Endothelial cell of umbilical vein (primary cell): ENCODE measurements around the gene SQSTM1. TPM values are rescaled to one million over a fixed set of nuclear protein-coding genes. Genes with fewer than 3 reads are reported as not detected.

Experiments
- BruUV-seq: library from RNA; stranded (reverse); fragments of 400-500 nt; replicated peaks from 2 replicates; lab custom pipeline; 2021; lab: Mats Ljungman, UMichigan
- CTCF ChIA-PET: fragments of 300-600, 350-600 bp; sonication (Branson Sonifier 250); formaldehyde crosslinking; loops from one replicate; lab custom pipeline; 2021; ENCODE audit warnings: antibody characterized with exemption, inconsistent platforms; lab: Charles Lee
- POLR2A ChIA-PET: fragments of 300-600, 350-600 bp; sonication (Branson Sonifier 250); formaldehyde crosslinking; loops from one replicate; lab custom pipeline; 2021; ENCODE audit warnings: antibody characterized with exemption, inconsistent platforms; lab: Charles Lee
- DNase-seq: peaks from one replicate; pipeline ENCODE4 v3.0.0-alpha.2; 2011; ENCODE audit warnings: low read depth, low spot score
- FAIRE-seq: peaks from 2 replicates; lab custom pipeline; 2011; peaks lifted over from hg19 to GRCh38; lab: Jason Lieb, UNC
- H2AFZ ChIP-seq: 2 replicates; pipeline ENCODE4 v1.6.0; 2012; ENCODE audit warnings: low read depth, low read length, control low read depth, inconsistent platforms
- H3K27ac ChIP-seq: 2 replicates; pipeline ENCODE4 v1.5.1; 2011; ENCODE audit warnings: low read depth, mild to moderate bottlenecking, control low read depth, low read length, moderate library complexity; ENCODE audit not compliant: insufficient read depth
- H3K27me3 ChIP-seq, 2 experiments: 2 replicates each; pipeline versions ENCODE4 v1.6.0 to v1.6.1; 2011; ENCODE audit warnings: low read length in 2 of 2, mixed read lengths in 1 of 2; ENCODE audit not compliant: control insufficient read depth in 2 of 2, insufficient read depth in 2 of 2
- H3K36me3 ChIP-seq, 2 experiments: 2 replicates in 1 of 2; 3 replicates in 1 of 2; pipeline ENCODE4 v1.5.1; 2011; ENCODE audit warnings: low read length in 2 of 2, mild to moderate bottlenecking in 1 of 2, moderate library complexity in 1 of 2; ENCODE audit not compliant: control insufficient read depth in 2 of 2, insufficient read depth in 2 of 2; ENCODE audit errors: extremely low read depth in 1 of 2
- H3K4me1 ChIP-seq: 3 replicates; pipeline ENCODE4 v1.5.1; 2011; ENCODE audit warnings: mild to moderate bottlenecking, low read length; ENCODE audit not compliant: control insufficient read depth, insufficient read depth; ENCODE audit errors: extremely low read depth
- H3K4me2 ChIP-seq: 2 replicates; pipeline ENCODE4 v1.6.1; 2011; ENCODE audit warnings: low read length, control low read depth, mixed read lengths; ENCODE audit not compliant: insufficient read depth
- H3K4me3 ChIP-seq, 3 experiments: fragments of 200-600 bp in 1 of 3; sonication (generic), shearing (Covaris generic) in 1 of 3; replicated peaks in 1 of 3; 2 replicates each; pipeline ENCODE4 v1.5.1; 2011 to 2016; ENCODE audit warnings: control low read depth in 3 of 3, low read length in 3 of 3, mild to moderate bottlenecking in 2 of 3, inconsistent platforms in 1 of 3, low read depth in 1 of 3, moderate library complexity in 1 of 3; ENCODE audit not compliant: insufficient read depth in 1 of 3
- H3K79me2 ChIP-seq: 2 replicates; pipeline ENCODE4 v1.6.0; 2012; ENCODE audit warnings: low read length, inconsistent platforms; ENCODE audit not compliant: control insufficient read depth, insufficient read depth
- H3K9ac ChIP-seq: replicated peaks from 2 replicates; pipeline ENCODE3; 2011; ENCODE audit warnings: low read length, control low read depth; ENCODE audit not compliant: insufficient read depth; ENCODE audit errors: extremely low read depth
- H3K9me1 ChIP-seq: replicated peaks from 3 replicates; pipeline ENCODE4 v1.6.0; 2011; ENCODE audit warnings: mild to moderate bottlenecking, low read length; ENCODE audit not compliant: control insufficient read depth, insufficient read depth; ENCODE audit errors: extremely low read depth
- H3K9me3 ChIP-seq: replicated peaks from 2 replicates; pipeline ENCODE4 v1.5.1; 2012; ENCODE audit warnings: low read length, inconsistent platforms; ENCODE audit not compliant: control insufficient read depth, insufficient read depth
- H4K20me1 ChIP-seq: replicated peaks from 2 replicates; pipeline ENCODE3; 2011; ENCODE audit warnings: mild to moderate bottlenecking, low read length; ENCODE audit not compliant: control insufficient read depth, insufficient read depth; ENCODE audit errors: extremely low read depth
- FOS ChIP-seq: IDR thresholded peaks from 2 replicates; pipeline ENCODE4 v1.6.1; 2011; ENCODE audit warnings: mild to moderate bottlenecking, low read length, moderate library complexity, borderline replicate concordance; ENCODE audit not compliant: insufficient read depth
- MYC ChIP-seq: IDR thresholded peaks from one replicate; pipeline ENCODE4 v1.6.1; 2011; ENCODE audit warnings: mild to moderate bottlenecking, low read depth, low read length
- POLR2A ChIP-seq: IDR thresholded peaks from 2 replicates; pipeline ENCODE4 v1.6.1; 2012; ENCODE audit warnings: low read depth, mild to moderate bottlenecking, control low read depth, low read length
- POLR2AphosphoS5 ChIP-seq: IDR thresholded peaks from 2 replicates; pipeline ENCODE4 v1.6.1; 2012; ENCODE audit warnings: low read depth, mild to moderate bottlenecking, control low read depth, low read length, moderate library complexity; ENCODE audit not compliant: insufficient read depth
- dilution Hi-C: fragments of 300-500 bp; cut with MboI; formaldehyde crosslinking; loops from one replicate; pipeline ENCODE4 v1.15.0; 2019; ENCODE audit warnings: low sequenced_read_pairs; ENCODE audit not compliant: extremely low pct_ligation_motif_present
- intact Hi-C: fragments of 100-400 bp; cut with micrococcal nuclease; formaldehyde crosslinking; loops from one replicate; pipeline ENCODE4 v1.10.0; 2022
- polyA plus RNA-seq, 4 experiments: library from polyadenylated mRNA; depleted of rRNA in 3 of 4; stranded (reverse) in 3 of 4; unstranded in 1 of 4; fragments of >200 nt; gene quantifications; 2 replicates each; pipeline versions ENCODE4 v1.2.1 to v1.2.3, GENCODE V29; 2011 to 2012; ENCODE audit warnings: missing spikeins in 1 of 4
- total RNA-seq: library from RNA; stranded (reverse); gene quantifications from 2 replicates; pipeline ENCODE4 v1.2.3, GENCODE V29; 2021

Gene SQSTM1
- total and polyA plus RNA-seq, 2 donors (not counting 3 experiments of a cell fraction or from before 2014, with no cell fraction given) = 302 to 346 TPM

- Histone ChIP-seq H3K9ac (no peak overlapping the region), H3K9me3 (no peaks in the 10 kb centered on the region), H3K4me2 (no peak overlapping the region), H3K36me3 (peaks cover 13 to 41% of the 10 kb centered on the region in 2 experiments), H3K4me3 (no peak overlapping the region), H3K79me2 (no peaks in the 10 kb centered on the region), H2AFZ (no peak overlapping the region), H3K4me1 (no peaks in the 10 kb centered on the region), H4K20me1 (no peaks in the 10 kb centered on the region), H3K27ac (no peak overlapping the region), H3K9me1 (no peaks in the 10 kb centered on the region), H3K27me3 (no peaks in the 10 kb centered on the region)
- DNase-seq = no peak
- dilution Hi-C loops (no loop called here), intact Hi-C loops (no loop called here)
- POLR2A ChIA-PET = interaction anchor here (0.8 kb wide), 1 partner anchor 15 kb away, joined by 3 read pairs; no protein-coding TSS in a partner anchor
- BruUV-seq = no TSS peak
- CTCF ChIA-PET = interaction anchor here (1.5 to 2.5 kb wide), 3 partner anchors 9 to 36 kb away, joined by 3 to 12 read pairs (median 4); no protein-coding TSS in a partner anchor
- TF ChIP-seq MYC (no peak), POLR2AphosphoS5 (peak; percentile 56)
- no peak for FAIRE-seq
Measured at GRCh38 chr5:179837076-179838011, 16.6 kb downstream of the SQSTM1 start.

DNA sequence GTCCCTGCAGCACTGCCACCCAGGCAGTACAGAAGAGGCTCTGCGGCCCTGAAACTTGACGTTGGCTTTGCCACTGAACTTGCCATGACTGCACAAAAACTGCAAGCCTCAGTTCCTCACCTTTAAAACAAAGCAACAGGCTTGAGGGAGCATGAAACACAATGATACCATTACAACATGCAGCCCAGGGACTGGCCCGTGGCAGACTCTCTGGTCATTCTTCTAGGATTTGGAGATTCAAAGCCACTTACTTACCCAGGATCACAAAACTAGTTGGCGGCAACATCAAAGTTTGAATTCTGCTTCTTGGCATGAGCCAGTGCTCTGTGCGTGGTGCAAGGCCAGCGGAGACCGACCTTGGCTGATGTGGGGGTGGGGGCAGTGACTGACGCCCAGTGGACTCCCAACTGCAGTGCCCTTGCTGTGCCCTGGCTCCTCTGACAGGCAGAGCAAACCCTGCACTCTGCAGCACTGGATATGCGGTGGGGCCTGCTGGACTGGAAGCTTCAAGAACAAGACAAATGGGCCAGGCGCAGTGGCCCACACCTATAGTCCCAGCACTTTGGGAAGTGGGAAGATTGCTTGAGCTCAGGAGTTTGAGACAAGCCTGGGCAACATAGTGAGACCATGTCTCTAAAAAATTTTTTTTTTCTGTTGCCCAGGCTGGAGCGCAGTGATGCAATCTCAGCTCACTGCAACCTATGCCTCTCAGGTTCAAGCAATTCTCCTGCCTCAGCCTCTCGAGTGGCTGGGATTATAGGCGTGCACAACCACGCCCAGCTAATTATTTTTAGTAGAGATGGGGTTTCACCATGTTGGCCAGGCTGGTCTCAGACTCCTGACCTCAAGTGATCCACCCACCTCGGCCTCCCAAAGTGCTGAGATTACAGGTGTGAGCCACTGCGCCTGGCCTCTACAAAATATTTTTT, 18.9 kb downstream of the SQSTM1 start:
- Histone ChIP-seq H4K20me1 (no peaks in the 10 kb centered on the region), H2AFZ (no peak overlapping the region), H3K27ac (no peak overlapping the region), H3K79me2 (no peaks in the 10 kb centered on the region), H3K9ac (no peak overlapping the region), H3K9me3 (no peaks in the 10 kb centered on the region), H3K9me1 (no peaks in the 10 kb centered on the region), H3K4me2 (no peak overlapping the region), H3K4me3 (no peak overlapping the region), H3K36me3 (peaks cover 4 to 25% of the 10 kb centered on the region in 2 experiments), H3K27me3 (no peaks in the 10 kb centered on the region), H3K4me1 (no peaks in the 10 kb centered on the region)
- TF ChIP-seq POLR2A (peak; percentile 58), POLR2AphosphoS5 (peak; percentile 42), FOS (no peak)
- FAIRE-seq (no peak), DNase-seq (no peak)
- intact Hi-C loops (no loop called here), dilution Hi-C loops (no loop called here)
- ChIA-PET CTCF (interaction anchor here (0.8 kb wide), 1 partner anchor 77 kb away, joined by 3 read pairs; no protein-coding TSS in a partner anchor), POLR2A (interaction anchor here (0.6 kb wide), 1 partner anchor 49 kb away, joined by 11 read pairs; no protein-coding TSS in a partner anchor)
- BruUV-seq = no TSS peak
